ENCODE results near the gene TOR3A.

Gene TOR3A

DNA sequence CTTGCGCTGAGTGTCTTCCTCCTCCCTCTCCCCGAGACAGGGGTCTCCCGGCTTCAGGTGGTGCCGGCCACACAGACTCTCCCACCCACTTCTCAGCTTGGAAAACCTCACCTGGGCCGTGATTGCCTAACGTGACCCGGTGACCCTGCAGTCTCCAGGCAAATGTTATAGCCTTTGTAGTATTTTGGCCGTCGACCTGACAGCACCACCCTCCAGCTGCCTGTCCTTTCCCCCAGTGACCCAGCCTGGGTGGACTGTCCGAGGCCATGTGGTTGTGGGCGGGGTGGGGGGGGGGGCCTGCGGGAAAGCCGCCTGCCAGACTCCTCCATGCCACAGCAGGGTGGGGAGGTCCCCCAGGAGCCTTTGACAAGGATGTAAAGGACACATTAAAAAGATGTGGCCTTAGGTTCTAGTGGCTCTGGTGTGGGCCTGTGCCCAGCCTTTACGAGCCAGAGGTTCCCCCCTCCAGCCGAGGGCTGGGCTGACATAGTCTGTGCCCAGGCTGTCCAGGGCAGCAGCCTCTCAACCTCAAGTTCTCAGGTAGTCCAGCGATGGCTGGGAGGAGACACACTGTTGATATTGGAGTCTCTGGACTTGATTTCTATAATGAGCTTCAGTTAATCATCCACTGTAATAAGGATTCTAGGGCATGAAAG, 8.1 kb downstream of the TOR3A start:
- TF ChIP-seq, protein P1, sequence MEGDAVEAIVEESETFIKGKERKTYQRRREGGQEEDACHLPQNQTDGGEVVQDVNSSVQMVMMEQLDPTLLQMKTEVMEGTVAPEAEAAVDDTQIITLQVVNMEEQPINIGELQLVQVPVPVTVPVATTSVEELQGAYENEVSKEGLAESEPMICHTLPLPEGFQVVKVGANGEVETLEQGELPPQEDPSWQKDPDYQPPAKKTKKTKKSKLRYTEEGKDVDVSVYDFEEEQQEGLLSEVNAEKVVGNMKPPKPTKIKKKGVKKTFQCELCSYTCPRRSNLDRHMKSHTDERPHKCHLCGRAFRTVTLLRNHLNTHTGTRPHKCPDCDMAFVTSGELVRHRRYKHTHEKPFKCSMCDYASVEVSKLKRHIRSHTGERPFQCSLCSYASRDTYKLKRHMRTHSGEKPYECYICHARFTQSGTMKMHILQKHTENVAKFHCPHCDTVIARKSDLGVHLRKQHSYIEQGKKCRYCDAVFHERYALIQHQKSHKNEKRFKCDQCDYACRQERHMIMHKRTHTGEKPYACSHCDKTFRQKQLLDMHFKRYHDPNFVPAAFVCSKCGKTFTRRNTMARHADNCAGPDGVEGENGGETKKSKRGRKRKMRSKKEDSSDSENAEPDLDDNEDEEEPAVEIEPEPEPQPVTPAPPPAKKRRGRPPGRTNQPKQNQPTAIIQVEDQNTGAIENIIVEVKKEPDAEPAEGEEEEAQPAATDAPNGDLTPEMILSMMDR (conservative IDR thresholded peaks at IDR 0.05; ENCODE audit: low read depth, low read length), result no peak
- no peak overlapping the region for H3K4me2 ChIP-seq

DNA sequence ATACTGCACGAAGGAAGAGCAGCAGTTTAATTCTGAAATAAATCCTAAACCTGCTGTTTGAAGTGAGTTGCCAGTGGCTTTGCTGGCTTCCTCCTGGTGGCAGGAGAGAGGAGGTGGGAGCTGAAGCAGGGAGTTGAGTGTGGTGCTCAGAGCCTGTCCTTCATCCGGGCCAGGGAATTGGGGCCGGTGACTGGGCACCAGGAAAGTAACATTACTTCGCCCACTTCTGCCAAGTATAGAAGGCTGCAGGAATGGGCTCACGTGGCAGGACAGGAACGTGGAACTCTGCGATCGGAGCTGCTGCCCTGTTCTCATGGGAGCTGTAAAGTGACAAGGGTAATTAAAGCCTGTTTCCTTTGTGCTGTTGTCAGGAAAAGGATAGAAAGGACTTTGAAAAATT, 8.7 kb downstream of the TOR3A start:
- peaks cover 14% of the 10 kb centered on the region; the same call in 1 of the 2 replicates for H3K36me3 ChIP-seq (ENCODE audit: insufficient read depth)

More for the DNA sequence above, 8.1 kb downstream of the TOR3A start:
- H2AFZ ChIP-seq (ENCODE audit: low read depth), result no peak overlapping the region
- peaks cover 49% of the 10 kb centered on the region for H3K79me2 ChIP-seq (ENCODE audit: insufficient read depth, low read depth)
- 0 out of 2 replicates have a peak, but pooled peaks cover 6% of the 10 kb centered on the region for H4K20me1 ChIP-seq (ENCODE audit: insufficient read depth)
- no peak overlapping the region for H3K4me3 ChIP-seq (IDR thresholded peaks at IDR 0.05; ENCODE audit: insufficient read depth, low read depth, low read length)
- peaks cover 15% of the 10 kb centered on the region; the same call in 1 of the 2 replicates for H3K36me3 ChIP-seq (ENCODE audit: insufficient read depth)
- H3K4me1 ChIP-seq (ENCODE audit: low read depth, poor library complexity, severe bottlenecking), result peaks cover 51% of the 10 kb centered on the region
- H3K27ac ChIP-seq, result no peak overlapping the region
- H3K9ac ChIP-seq, result no peak overlapping the region
- no peaks in the 10 kb centered on the region for H3K27me3 ChIP-seq (ENCODE audit: insufficient read depth, low read depth)

DNA sequence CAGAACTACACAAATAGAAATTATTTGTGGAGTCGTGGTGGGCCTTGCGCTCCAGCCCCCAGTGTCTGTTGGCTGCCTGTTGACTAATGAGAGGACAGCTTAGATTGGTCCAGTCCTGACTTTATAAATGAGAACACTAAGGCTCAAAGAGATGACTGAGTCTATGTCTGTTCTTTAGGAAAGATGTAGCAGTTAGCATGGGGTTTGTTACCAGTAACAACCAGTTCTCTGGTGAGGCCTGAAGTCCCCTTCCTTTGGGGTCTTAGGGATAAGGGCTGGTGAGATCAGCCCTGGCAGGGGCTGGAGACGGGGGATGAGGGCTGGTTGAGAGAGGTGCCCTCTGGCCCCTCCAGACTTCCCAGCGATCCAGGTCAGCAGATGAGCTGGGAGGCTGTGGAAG, 9.1 kb downstream of the TOR3A start:
- no peak overlapping the region for H3K27ac ChIP-seq
- no peak overlapping the region for H2AFZ ChIP-seq (ENCODE audit: low read depth)

More for the DNA sequence above, 8.7 kb downstream of the TOR3A start:
- H4K20me1 ChIP-seq (ENCODE audit: insufficient read depth), result 0 out of 2 replicates have a peak, but pooled peaks cover 6% of the 10 kb centered on the region
- H3K79me2 ChIP-seq (ENCODE audit: insufficient read depth, low read depth), result peaks cover 44% of the 10 kb centered on the region
- no peak overlapping the region for H2AFZ ChIP-seq (ENCODE audit: low read depth)
- no peak overlapping the region for H3K4me2 ChIP-seq
- H3K27me3 ChIP-seq (ENCODE audit: insufficient read depth, low read depth), result no peaks in the 10 kb centered on the region
- H3K4me1 ChIP-seq (ENCODE audit: low read depth, poor library complexity, severe bottlenecking), result peaks cover 45% of the 10 kb centered on the region
- no peak overlapping the region for H3K9ac ChIP-seq
- no peak overlapping the region for H3K27ac ChIP-seq
- TF ChIP-seq, protein P1 (conservative IDR thresholded peaks at IDR 0.05; ENCODE audit: low read depth, low read length), result no peak
- H3K4me3 ChIP-seq (IDR thresholded peaks at IDR 0.05; ENCODE audit: insufficient read depth, low read depth, low read length), result no peak overlapping the region

DNA sequence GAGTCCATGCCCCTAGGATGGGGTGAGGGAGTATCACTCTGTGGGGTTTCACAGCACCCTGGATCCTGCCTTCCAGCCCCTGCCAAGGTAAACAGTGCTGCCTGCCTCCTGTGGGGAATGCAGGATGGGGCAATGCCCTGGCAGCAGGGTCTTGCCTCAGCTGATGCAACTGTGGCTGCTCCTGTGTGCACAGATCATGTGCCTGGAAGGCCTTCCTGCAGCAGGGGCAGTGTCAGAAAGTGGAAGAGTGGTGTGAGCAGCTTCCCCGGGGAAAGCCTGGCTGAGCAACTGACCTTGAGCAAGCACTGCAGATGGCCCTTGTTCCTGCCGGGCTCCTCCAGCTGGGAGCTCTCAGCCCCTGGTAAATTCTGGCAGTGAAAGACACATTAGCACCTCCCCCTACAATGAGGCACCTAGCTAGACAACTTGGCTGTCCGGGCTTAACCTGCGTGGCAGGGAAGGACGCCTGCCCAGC, 9.9 kb downstream of the TOR3A start:
- no peak overlapping the region for H3K4me3 ChIP-seq (IDR thresholded peaks at IDR 0.05; ENCODE audit: insufficient read depth, low read depth, low read length)
- no peaks in the 10 kb centered on the region for H3K27me3 ChIP-seq (ENCODE audit: insufficient read depth, low read depth)
- H3K4me1 ChIP-seq (ENCODE audit: low read depth, poor library complexity, severe bottlenecking), result peaks cover 37% of the 10 kb centered on the region
- no peak overlapping the region for H2AFZ ChIP-seq (ENCODE audit: low read depth)
- TF ChIP-seq, protein P1 (conservative IDR thresholded peaks at IDR 0.05; ENCODE audit: low read depth, low read length), result no peak
- no peak overlapping the region for H3K27ac ChIP-seq
- H3K9ac ChIP-seq, result no peak overlapping the region
- no peak overlapping the region for H3K4me2 ChIP-seq
- peaks cover 32% of the 10 kb centered on the region for H3K79me2 ChIP-seq (ENCODE audit: insufficient read depth, low read depth)
- peaks cover 11% of the 10 kb centered on the region; the same call in 1 of the 2 replicates for H3K36me3 ChIP-seq (ENCODE audit: insufficient read depth)
- 0 out of 2 replicates have a peak, but pooled peaks cover 6% of the 10 kb centered on the region for H4K20me1 ChIP-seq (ENCODE audit: insufficient read depth)

More for the DNA sequence above, 9.1 kb downstream of the TOR3A start:
- H3K4me2 ChIP-seq, result no peak overlapping the region
- no peaks in the 10 kb centered on the region for H3K27me3 ChIP-seq (ENCODE audit: insufficient read depth, low read depth)
- TF ChIP-seq, protein P1 (conservative IDR thresholded peaks at IDR 0.05; ENCODE audit: low read depth, low read length), result no peak
- H3K4me1 ChIP-seq (ENCODE audit: low read depth, poor library complexity, severe bottlenecking), result peaks cover 43% of the 10 kb centered on the region
- no peak overlapping the region for H3K9ac ChIP-seq
- 0 out of 2 replicates have a peak, but pooled peaks cover 6% of the 10 kb centered on the region for H4K20me1 ChIP-seq (ENCODE audit: insufficient read depth)
- no peak overlapping the region for H3K4me3 ChIP-seq (IDR thresholded peaks at IDR 0.05; ENCODE audit: insufficient read depth, low read depth, low read length)
- H3K79me2 ChIP-seq (ENCODE audit: insufficient read depth, low read depth), result peaks cover 40% of the 10 kb centered on the region
- H3K36me3 ChIP-seq (ENCODE audit: insufficient read depth), result peaks cover 11% of the 10 kb centered on the region; the same call in 1 of the 2 replicates
